Mesodermal cell (in vitro differentiated cells): ENCODE results near the gene GRID1.
"Not testable (repeated sequence)": the region's sequence is repeated elsewhere in the genome, so short reads cannot be mapped to it uniquely, and the experiment has no call there.

Experiments
- H3K27ac ChIP-seq: 2 replicates; pipeline ENCODE4 v1.7.0; 2013; ENCODE audit warnings: mild to moderate bottlenecking, low read depth, low read length, moderate library complexity; ENCODE audit not compliant: severe bottlenecking
- H3K36me3 ChIP-seq: 2 replicates; pipeline ENCODE4 v1.7.1; 2013; ENCODE audit warnings: mild to moderate bottlenecking, low read length, moderate library complexity; ENCODE audit not compliant: control insufficient read depth, insufficient read depth
- H3K4me1 ChIP-seq: one replicate; pipeline ENCODE4 v1.7.1; 2013; ENCODE audit warnings: mild to moderate bottlenecking, low read length; ENCODE audit not compliant: insufficient read depth, control insufficient read depth, poor library complexity, severe bottlenecking
- H3K4me3 ChIP-seq: 2 replicates; pipeline ENCODE4 v1.7.0; 2013; ENCODE audit warnings: low read length, control low read depth, mild to moderate bottlenecking; ENCODE audit not compliant: insufficient read depth, poor library complexity, severe bottlenecking; ENCODE audit errors: extremely low read depth
- H3K9me3 ChIP-seq: 2 replicates; pipeline ENCODE4 v1.7.1; 2013; ENCODE audit warnings: mild to moderate bottlenecking, low read length, moderate library complexity; ENCODE audit not compliant: control insufficient read depth
- WGBS, 2 experiments: methylation state at CpG; one replicate each; pipeline ENCODE4 v1.1.5; 2013; ENCODE audit warnings: missing lambda C conversion rate in 2 of 2; ENCODE audit not compliant: insufficient coverage in 2 of 2; 5-methylcytosine and 5-hydroxymethylcytosine counted together

GRID1 gene

GRCh38 chr10:86391986-86392722, 25.6 kb upstream of the GRID1 start:
- Histone ChIP-seq H3K9me3 (no peaks in the 10 kb centered on the region), H3K4me3 (no peak overlapping the region), H3K4me1 (no peaks in the 10 kb centered on the region), H3K36me3 (no peaks in the 10 kb centered on the region), H3K27ac (no peak overlapping the region)
- 76 to 77% methylated on average over 7 to 10 of the region's 12 CpGs for WGBS, 2 experiments

- Histone ChIP-seq H3K9me3 (no peaks in the 10 kb centered on the region), H3K4me3 (no peak overlapping the region), H3K4me1 (no peaks in the 10 kb centered on the region), H3K27ac (no peak overlapping the region), H3K36me3 (no peaks in the 10 kb centered on the region)
- WGBS, 2 experiments = 90 to 92% methylated on average over 8 of the region's 8 CpGs
Observed at GRCh38 chr10:86391236-86391840, 24.7 kb upstream of the GRID1 start.

GRCh38 chr10:86390337-86391120, 23.9 kb upstream of the GRID1 start:
- Histone ChIP-seq H3K9me3 (no peaks in the 10 kb centered on the region), H3K4me3 (no peak overlapping the region), H3K4me1 (no peaks in the 10 kb centered on the region), H3K36me3 (no peaks in the 10 kb centered on the region), H3K27ac (no peak overlapping the region)
- 87 to 91% methylated on average over 8 to 14 of the region's 14 CpGs for WGBS, 2 experiments

GRCh38 chr10:86389441-86390193, 23.0 kb upstream of the GRID1 start:
- 6% methylated on average over 33 to 42 of the region's 53 CpGs for WGBS, 2 experiments
- no peak overlapping the region for H3K27ac ChIP-seq
- H3K4me1 ChIP-seq = no peaks in the 10 kb centered on the region
- H3K4me3 ChIP-seq = peak overlapping the region; percentile 32
- no peaks in the 10 kb centered on the region for H3K9me3 ChIP-seq
- no peaks in the 10 kb centered on the region for H3K36me3 ChIP-seq

GRCh38 chr10:86389109-86389440, 22.5 kb upstream of the GRID1 start:
- peak overlapping the region; percentile 32 for H3K4me3 ChIP-seq

GRCh38 chr10:86388119-86388704, 21.6 kb upstream of the GRID1 start:
- WGBS, 2 experiments = 81 to 82% methylated on average over 11 to 12 of the region's 13 CpGs
- Histone ChIP-seq H3K27ac (no peak overlapping the region), H3K36me3 (no peaks in the 10 kb centered on the region), H3K9me3 (no peaks in the 10 kb centered on the region), H3K4me3 (no peak overlapping the region), H3K4me1 (no peaks in the 10 kb centered on the region)

More at GRCh38 chr10:86389109-86389440, 22.5 kb upstream of the GRID1 start:
- H3K4me1 ChIP-seq, H3K9me3 ChIP-seq, H3K36me3 ChIP-seq, H3K27ac ChIP-seq: not testable (repeated sequence)
- 63 to 84% methylated on average over 5 to 9 of the region's 12 CpGs for WGBS, 2 experiments

GRCh38 chr10:86387178-86387794, 20.7 kb upstream of the GRID1 start:
- Histone ChIP-seq H3K4me3 (no peak overlapping the region), H3K4me1 (no peaks in the 10 kb centered on the region), H3K9me3 (no peaks in the 10 kb centered on the region), H3K27ac (no peak overlapping the region), H3K36me3 (no peaks in the 10 kb centered on the region)
- WGBS, 2 experiments = 55 to 73% methylated on average over 7 of the region's 7 CpGs

GRCh38 chr10:86385806-86386205, 19.2 kb upstream of the GRID1 start:
- Histone ChIP-seq H3K4me1 (no peaks in the 10 kb centered on the region), H3K36me3 (no peaks in the 10 kb centered on the region), H3K9me3 (no peaks in the 10 kb centered on the region), H3K27ac (no peak overlapping the region), H3K4me3 (no peak overlapping the region)
- 80 to 88% methylated on average over 1 of the region's 3 CpGs for WGBS, 2 experiments

- WGBS, 2 experiments = 67 to 71% methylated on average over 5 to 6 of the region's 6 CpGs
- no peaks in the 10 kb centered on the region for H3K9me3 ChIP-seq
- no peaks in the 10 kb centered on the region for H3K36me3 ChIP-seq
- H3K27ac ChIP-seq = no peak overlapping the region
- H3K4me3 ChIP-seq = no peak overlapping the region
- H3K4me1 ChIP-seq = peaks cover 4% of the 10 kb centered on the region
Observed at GRCh38 chr10:86377797-86378146, 11.2 kb upstream of the GRID1 start.
